Neural cell (in vitro differentiated cells): ENCODE measurements around the gene KRT14. TPM values are rescaled to one million over a fixed set of nuclear protein-coding genes. Genes with fewer than 3 reads are reported as not detected.
"Not testable (repeated sequence)": the region's sequence is repeated elsewhere in the genome, so short reads cannot be mapped to it uniquely, and the experiment has no call there.

Source experiments
- H2AFZ ChIP-seq: fragments of 200-600, 300-800 bp; sonication (generic), shearing (Covaris generic); 2 replicates; pipeline ENCODE4 v1.6.0; 2014; ENCODE audit warnings: low read depth, mild to moderate bottlenecking, antibody characterized with exemption, low read length, moderate library complexity
- H3F3A ChIP-seq: fragments of 200-600 bp; shearing (Covaris generic); 2 replicates; pipeline ENCODE4 v1.6.1; 2016; ENCODE audit warnings: mild to moderate bottlenecking, moderate library complexity, mixed read lengths, antibody characterized with exemption, low read length; ENCODE audit not compliant: insufficient read depth, poor library complexity, severe bottlenecking
- H3K27ac ChIP-seq: fragments of 200-600, 300-800 bp; sonication (generic), shearing (Covaris generic); 2 replicates; pipeline ENCODE4 v1.5.1; 2014; ENCODE audit warnings: mild to moderate bottlenecking, low read length, moderate library complexity
- H3K27me3 ChIP-seq: fragments of 300-800, 200-600 bp; sonication (generic), shearing (Covaris generic); 2 replicates; pipeline ENCODE4 v1.6.0; 2014; ENCODE audit warnings: mild to moderate bottlenecking, low read depth, low read length, moderate library complexity; ENCODE audit not compliant: insufficient read depth
- H3K36me3 ChIP-seq: fragments of 300-800, 200-600 bp; sonication (generic), shearing (Covaris generic); 2 replicates; pipeline ENCODE4 v1.5.1; 2014; ENCODE audit warnings: mild to moderate bottlenecking, antibody characterized with exemption, low read length, moderate library complexity; ENCODE audit not compliant: insufficient read depth
- H3K4me2 ChIP-seq: fragments of 300-800, 200-600 bp; sonication (generic), shearing (Covaris generic); 2 replicates; pipeline ENCODE4 v1.6.0; 2014; ENCODE audit warnings: mild to moderate bottlenecking, low read length
- H3K4me3 ChIP-seq: fragments of 300-800, 200-600 bp; sonication (generic), shearing (Covaris generic); 2 replicates; pipeline ENCODE4 v1.5.1; 2014; ENCODE audit warnings: mild to moderate bottlenecking, low read length, moderate library complexity
- H3K79me2 ChIP-seq: fragments of 200-600 bp; shearing (Covaris generic); replicated peaks from 2 replicates; pipeline ENCODE4 v1.6.0; 2014; ENCODE audit warnings: mild to moderate bottlenecking, low read length, moderate library complexity; ENCODE audit not compliant: insufficient read depth
- H3K9ac ChIP-seq: fragments of 300-800, 200-600 bp; sonication (generic), shearing (Covaris generic); 2 replicates; pipeline ENCODE4 v1.6.1; 2016; ENCODE audit warnings: mild to moderate bottlenecking, low read length, mixed read lengths
- H3K9me2 ChIP-seq: fragments of 200-600 bp; shearing (Covaris generic); 2 replicates; pipeline ENCODE4 v1.6.1; 2016; ENCODE audit warnings: mild to moderate bottlenecking, low read length, mixed read lengths; ENCODE audit not compliant: insufficient read depth
- H3K9me3 ChIP-seq: fragments of 200-600, 300-800 bp; sonication (generic), shearing (Covaris generic); 2 replicates; pipeline ENCODE4 v1.6.1; 2016; ENCODE audit warnings: mild to moderate bottlenecking, mixed run types, low read length, moderate library complexity, mixed read lengths
- H4K20me1 ChIP-seq: fragments of 200-600 bp; shearing (Covaris generic); 2 replicates; pipeline ENCODE4 v1.6.1; 2016; ENCODE audit warnings: mild to moderate bottlenecking, mixed run types; ENCODE audit not compliant: insufficient read depth
- EZH2 ChIP-seq: fragments of 200-600, 300-800 bp; shearing (Covaris generic), sonication (generic); IDR thresholded peaks from 2 replicates; pipeline ENCODE4 v1.6.1; 2014; ENCODE audit warnings: antibody characterized with exemption, low read length, borderline replicate concordance, mild to moderate bottlenecking; ENCODE audit not compliant: insufficient read depth, poor library complexity, severe bottlenecking
- MXI1 ChIP-seq: fragments of 450-650 bp; conservative IDR thresholded peaks from 2 replicates; pipeline ENCODE4 v1.6.1; 2014; ENCODE audit warnings: antibody characterized with exemption, mild to moderate bottlenecking; ENCODE audit not compliant: poor library complexity, severe bottlenecking
- POLR2AphosphoS5 ChIP-seq: IDR thresholded peaks from 2 replicates; pipeline ENCODE4 v1.6.1; 2012
- RAD21 ChIP-seq: fragments of 450-650 bp; conservative IDR thresholded peaks from 2 replicates; pipeline ENCODE4 v1.6.1; 2014; ENCODE audit warnings: antibody characterized with exemption, mild to moderate bottlenecking, moderate library complexity
- SMC3 ChIP-seq: fragments of 450-650 bp; conservative IDR thresholded peaks from 2 replicates; pipeline ENCODE4 v1.6.1; 2014; ENCODE audit warnings: antibody characterized with exemption, mild to moderate bottlenecking, moderate library complexity; ENCODE audit not compliant: poor library complexity
- TAF1 ChIP-seq: IDR thresholded peaks from 2 replicates; pipeline ENCODE4 v1.6.1; 2012; ENCODE audit warnings: low read depth
- polyA plus RNA-seq: library from polyadenylated mRNA; depleted of rRNA; stranded (reverse); fragments of >200 nt; gene quantifications from 2 replicates; pipeline ENCODE4 v1.2.3, GENCODE V29; 2014
- TF ChIP-seq, protein P1 (sequence below): IDR thresholded peaks from 2 replicates; pipeline ENCODE4 v1.6.1; 2012; ENCODE audit warnings: borderline replicate concordance
- TF ChIP-seq, protein P2 (sequence below): fragments of 450-650 bp; IDR thresholded peaks from 2 replicates; pipeline ENCODE4 v1.5.1; 2014; ENCODE audit warnings: antibody characterized with exemption, mild to moderate bottlenecking, moderate library complexity; ENCODE audit not compliant: poor library complexity, severe bottlenecking

Gene KRT14
- polyA plus RNA-seq, 1 donor from 2014 or later = not detected

- no peaks in the 10 kb centered on the region for H3F3A ChIP-seq
- H3K9me3 ChIP-seq = no peaks in the 10 kb centered on the region
- no peak overlapping the region for H3K9ac ChIP-seq
- TF ChIP-seq TAF1 (no peak), EZH2 (no peak), MXI1 (no peak), SMC3 (no peak), RAD21 (no peak), POLR2AphosphoS5 (no peak)
- TF ChIP-seq, protein P1, sequence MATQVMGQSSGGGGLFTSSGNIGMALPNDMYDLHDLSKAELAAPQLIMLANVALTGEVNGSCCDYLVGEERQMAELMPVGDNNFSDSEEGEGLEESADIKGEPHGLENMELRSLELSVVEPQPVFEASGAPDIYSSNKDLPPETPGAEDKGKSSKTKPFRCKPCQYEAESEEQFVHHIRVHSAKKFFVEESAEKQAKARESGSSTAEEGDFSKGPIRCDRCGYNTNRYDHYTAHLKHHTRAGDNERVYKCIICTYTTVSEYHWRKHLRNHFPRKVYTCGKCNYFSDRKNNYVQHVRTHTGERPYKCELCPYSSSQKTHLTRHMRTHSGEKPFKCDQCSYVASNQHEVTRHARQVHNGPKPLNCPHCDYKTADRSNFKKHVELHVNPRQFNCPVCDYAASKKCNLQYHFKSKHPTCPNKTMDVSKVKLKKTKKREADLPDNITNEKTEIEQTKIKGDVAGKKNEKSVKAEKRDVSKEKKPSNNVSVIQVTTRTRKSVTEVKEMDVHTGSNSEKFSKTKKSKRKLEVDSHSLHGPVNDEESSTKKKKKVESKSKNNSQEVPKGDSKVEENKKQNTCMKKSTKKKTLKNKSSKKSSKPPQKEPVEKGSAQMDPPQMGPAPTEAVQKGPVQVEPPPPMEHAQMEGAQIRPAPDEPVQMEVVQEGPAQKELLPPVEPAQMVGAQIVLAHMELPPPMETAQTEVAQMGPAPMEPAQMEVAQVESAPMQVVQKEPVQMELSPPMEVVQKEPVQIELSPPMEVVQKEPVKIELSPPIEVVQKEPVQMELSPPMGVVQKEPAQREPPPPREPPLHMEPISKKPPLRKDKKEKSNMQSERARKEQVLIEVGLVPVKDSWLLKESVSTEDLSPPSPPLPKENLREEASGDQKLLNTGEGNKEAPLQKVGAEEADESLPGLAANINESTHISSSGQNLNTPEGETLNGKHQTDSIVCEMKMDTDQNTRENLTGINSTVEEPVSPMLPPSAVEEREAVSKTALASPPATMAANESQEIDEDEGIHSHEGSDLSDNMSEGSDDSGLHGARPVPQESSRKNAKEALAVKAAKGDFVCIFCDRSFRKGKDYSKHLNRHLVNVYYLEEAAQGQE = no peak
- TF ChIP-seq, protein P2, sequence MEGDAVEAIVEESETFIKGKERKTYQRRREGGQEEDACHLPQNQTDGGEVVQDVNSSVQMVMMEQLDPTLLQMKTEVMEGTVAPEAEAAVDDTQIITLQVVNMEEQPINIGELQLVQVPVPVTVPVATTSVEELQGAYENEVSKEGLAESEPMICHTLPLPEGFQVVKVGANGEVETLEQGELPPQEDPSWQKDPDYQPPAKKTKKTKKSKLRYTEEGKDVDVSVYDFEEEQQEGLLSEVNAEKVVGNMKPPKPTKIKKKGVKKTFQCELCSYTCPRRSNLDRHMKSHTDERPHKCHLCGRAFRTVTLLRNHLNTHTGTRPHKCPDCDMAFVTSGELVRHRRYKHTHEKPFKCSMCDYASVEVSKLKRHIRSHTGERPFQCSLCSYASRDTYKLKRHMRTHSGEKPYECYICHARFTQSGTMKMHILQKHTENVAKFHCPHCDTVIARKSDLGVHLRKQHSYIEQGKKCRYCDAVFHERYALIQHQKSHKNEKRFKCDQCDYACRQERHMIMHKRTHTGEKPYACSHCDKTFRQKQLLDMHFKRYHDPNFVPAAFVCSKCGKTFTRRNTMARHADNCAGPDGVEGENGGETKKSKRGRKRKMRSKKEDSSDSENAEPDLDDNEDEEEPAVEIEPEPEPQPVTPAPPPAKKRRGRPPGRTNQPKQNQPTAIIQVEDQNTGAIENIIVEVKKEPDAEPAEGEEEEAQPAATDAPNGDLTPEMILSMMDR = no peak
- H3K4me3 ChIP-seq = no peak overlapping the region
- H3K4me2 ChIP-seq = no peak overlapping the region
- H3K79me2 ChIP-seq = no peaks in the 10 kb centered on the region
- no peaks in the 10 kb centered on the region for H3K9me2 ChIP-seq
- H2AFZ ChIP-seq = no peak overlapping the region
- H3K36me3 ChIP-seq = no peaks in the 10 kb centered on the region
- no peak overlapping the region for H3K27ac ChIP-seq
- no peaks in the 10 kb centered on the region for H3K27me3 ChIP-seq
- no peaks in the 10 kb centered on the region for H4K20me1 ChIP-seq
These were observed 34.1 kb upstream of the KRT14 start for GRCh38 chr17:41620583-41621434.

- not testable (repeated sequence) for H3K9me3 ChIP-seq, H4K20me1 ChIP-seq, H3K79me2 ChIP-seq, H3K27ac ChIP-seq, H3K9ac ChIP-seq, H3F3A ChIP-seq, H3K36me3 ChIP-seq, H2AFZ ChIP-seq, H3K9me2 ChIP-seq, H3K4me2 ChIP-seq, H3K4me3 ChIP-seq, H3K27me3 ChIP-seq
These were observed 33.4 kb upstream of the KRT14 start for GRCh38 chr17:41619927-41620582.
